Neuronal stem cell (in vitro differentiated cells): ENCODE measurements around the gene SP1.
"Not testable (repeated sequence)": the region's sequence is repeated elsewhere in the genome, so short reads cannot be mapped to it uniquely, and the experiment has no call there.

Experiments used
- DNase-seq: peaks from one replicate; pipeline ENCODE4 v3.0.0-alpha.2; 2013; ENCODE audit warnings: low spot score
- H2AFZ ChIP-seq: one replicate; pipeline ENCODE4 v1.6.1; 2013; ENCODE audit warnings: mild to moderate bottlenecking, low read length, inconsistent platforms
- H2AK5ac ChIP-seq: 2 replicates; pipeline ENCODE4 v1.6.1; 2013; ENCODE audit warnings: low read depth, mild to moderate bottlenecking, inconsistent platforms, low read length, moderate library complexity, mixed read lengths
- H2BK120ac ChIP-seq: 2 replicates; pipeline ENCODE4 v1.6.1; 2013; ENCODE audit warnings: low read depth, mild to moderate bottlenecking, inconsistent platforms, low read length, moderate library complexity, mixed read lengths
- H2BK12ac ChIP-seq: one replicate; pipeline ENCODE4 v1.6.1; 2013; ENCODE audit warnings: low read length, inconsistent platforms
- H2BK15ac ChIP-seq: 2 replicates; pipeline ENCODE4 v1.6.1; 2013; ENCODE audit warnings: mild to moderate bottlenecking, low read length, inconsistent platforms, mixed read lengths
- H2BK5ac ChIP-seq: one replicate; pipeline ENCODE4 v1.6.1; 2013; ENCODE audit warnings: inconsistent platforms, mild to moderate bottlenecking, low read length, moderate library complexity
- H3K14ac ChIP-seq: one replicate; pipeline ENCODE4 v1.6.1; 2013; ENCODE audit warnings: low read length, inconsistent platforms
- H3K18ac ChIP-seq: 2 replicates; pipeline ENCODE4 v1.6.1; 2013; ENCODE audit warnings: low read length, inconsistent platforms
- H3K23ac ChIP-seq: 2 replicates; pipeline ENCODE4 v1.6.1; 2013; ENCODE audit warnings: low read depth, mild to moderate bottlenecking, mixed read lengths, low read length, inconsistent platforms; ENCODE audit not compliant: poor library complexity
- H3K27ac ChIP-seq: replicated peaks from 3 replicates; pipeline ENCODE4 v1.5.1; 2013; ENCODE audit warnings: low read length, inconsistent platforms
- H3K27me3 ChIP-seq, 3 experiments: 2 replicates each; pipeline ENCODE4 v1.6.1; 2013; ENCODE audit warnings: low read length in 3 of 3, mild to moderate bottlenecking in 2 of 3, inconsistent platforms in 1 of 3, low read depth in 1 of 3, mixed read lengths in 1 of 3, moderate library complexity in 1 of 3; ENCODE audit not compliant: control insufficient read depth in 3 of 3, insufficient read depth in 3 of 3
- H3K36me3 ChIP-seq, 2 donors: replicated peaks in 1 of 2; 2 replicates each; pipeline ENCODE4 v1.6.1; 2013; ENCODE audit warnings: low read length in 2 of 2; ENCODE audit not compliant: control insufficient read depth in 2 of 2, insufficient read depth in 2 of 2
- H3K4ac ChIP-seq: 2 replicates; pipeline ENCODE4 v1.6.1; 2013; ENCODE audit warnings: inconsistent platforms, mild to moderate bottlenecking, low read length, moderate library complexity
- H3K4me1 ChIP-seq, 2 donors: 1 replicate in 1 of 2; 2 replicates in 1 of 2; pipeline ENCODE4 v1.6.1; 2013; ENCODE audit warnings: low read length in 2 of 2, low read depth in 1 of 2; ENCODE audit not compliant: control insufficient read depth in 2 of 2, insufficient read depth in 1 of 2
- H3K4me2 ChIP-seq: one replicate; pipeline ENCODE4 v1.6.1; 2013; ENCODE audit warnings: mild to moderate bottlenecking, low read length, inconsistent platforms; ENCODE audit not compliant: insufficient read depth, poor library complexity, severe bottlenecking
- H3K4me3 ChIP-seq, 2 donors: 2 replicates each; pipeline ENCODE4 v1.5.1; 2013; ENCODE audit warnings: low read length in 2 of 2, mild to moderate bottlenecking in 2 of 2, inconsistent platforms in 1 of 2, moderate library complexity in 1 of 2
- H3K79me1 ChIP-seq: one replicate; pipeline ENCODE4 v1.6.1; 2013; ENCODE audit warnings: low read depth, mild to moderate bottlenecking, inconsistent platforms, low read length, moderate library complexity
- H3K9ac ChIP-seq: one replicate; pipeline ENCODE4 v1.6.1; 2013; ENCODE audit warnings: mild to moderate bottlenecking, low read depth, low read length, inconsistent platforms; ENCODE audit not compliant: poor library complexity
- H3K9me3 ChIP-seq, 2 donors: replicated peaks in 1 of 2; 2 replicates each; pipeline versions ENCODE3 to v1.6.1; 2013; ENCODE audit warnings: low read length in 2 of 2, mild to moderate bottlenecking in 2 of 2, inconsistent platforms in 1 of 2, low read depth in 1 of 2, mixed read lengths in 1 of 2, moderate library complexity in 1 of 2; ENCODE audit not compliant: control insufficient read depth in 2 of 2, insufficient read depth in 1 of 2
- H4K8ac ChIP-seq: one replicate; pipeline ENCODE4 v1.6.1; 2013; ENCODE audit warnings: low read depth, mild to moderate bottlenecking, inconsistent platforms, low read length, moderate library complexity
- H4K91ac ChIP-seq: one replicate; pipeline ENCODE4 v1.6.1; 2013; ENCODE audit warnings: low read length, low read depth, mild to moderate bottlenecking, inconsistent platforms; ENCODE audit not compliant: poor library complexity
- WGBS, 2 donors: extraction: QIAGEN DNeasy Blood & Tissue Kit; methylation state at CpG; one replicate each; pipeline ENCODE4 v1.1.7; 2013; ENCODE audit warnings: missing lambda C conversion rate in 2 of 2, mixed read lengths in 1 of 2; ENCODE audit not compliant: insufficient read length in 2 of 2, insufficient replicate concordance in 1 of 2; ENCODE audit errors: extremely low coverage in 2 of 2; 5-methylcytosine and 5-hydroxymethylcytosine counted together

SP1 gene

GRCh38 chr12:53381731-53382630 lies 2.0 kb downstream of the SP1 start:
- Histone ChIP-seq H3K9ac (peak overlapping the region; percentile 50), H3K27me3 (no peaks in the 10 kb centered on the region), H2BK120ac (no peak overlapping the region), H3K14ac (no peak overlapping the region), H3K23ac (peak overlapping the region; percentile 57), H3K27ac (no peak overlapping the region), H4K8ac (no peak overlapping the region), H2AFZ (no peak overlapping the region), H3K4me2 (no peak overlapping the region), H2BK5ac (peak overlapping the region; percentile 19), H3K4me1 (peaks cover 15 to 21% of the 10 kb centered on the region in 2 donors), H4K91ac (no peak overlapping the region), H2AK5ac (no peak overlapping the region), H3K4ac (no peak overlapping the region), H3K36me3 (peaks cover 24 to 51% of the 10 kb centered on the region in 2 donors), H3K79me1 (peaks cover 16% of the 10 kb centered on the region), H3K4me3 (peak overlapping the region in 1 of 2 donors; percentile 61), H2BK15ac (no peak overlapping the region), H3K9me3 (peaks cover 0 to 11% of the 10 kb centered on the region in 2 donors), H3K18ac (no peak overlapping the region), H2BK12ac (no peak overlapping the region)
- DNase-seq = no peak
- WGBS, 2 donors = no CpG with 5 or more reads among the region's 9 CpGs

GRCh38 chr12:53383258-53383657 lies 3.3 kb downstream of the SP1 start:
- Histone ChIP-seq H3K4ac (no peak overlapping the region), H3K18ac (no peak overlapping the region), H4K91ac (no peak overlapping the region), H3K27ac (no peak overlapping the region), H3K14ac (no peak overlapping the region), H2BK15ac (no peak overlapping the region), H3K27me3 (no peaks in the 10 kb centered on the region), H3K36me3 (peaks cover 24 to 64% of the 10 kb centered on the region in 2 donors), H3K23ac (no peak overlapping the region), H2BK5ac (no peak overlapping the region), H2BK12ac (no peak overlapping the region), H3K4me1 (peaks cover 15 to 21% of the 10 kb centered on the region in 2 donors), H3K4me3 (no peak overlapping the region), H3K79me1 (peaks cover 16% of the 10 kb centered on the region), H2AK5ac (no peak overlapping the region), H2BK120ac (no peak overlapping the region), H3K9me3 (peaks cover 0 to 11% of the 10 kb centered on the region in 2 donors), H3K4me2 (peak overlapping the region; percentile 19), H4K8ac (no peak overlapping the region), H3K9ac (peak overlapping the region; percentile 54), H2AFZ (no peak overlapping the region)
- DNase-seq = no peak
- WGBS, 2 donors = no CpG with 5 or more reads among the region's 2 CpGs

- not testable (repeated sequence) for H2BK120ac ChIP-seq, H3K23ac ChIP-seq, H2BK12ac ChIP-seq, H3K27ac ChIP-seq, H3K18ac ChIP-seq, H2BK15ac ChIP-seq, H4K91ac ChIP-seq, H3K14ac ChIP-seq, H2AFZ ChIP-seq, H4K8ac ChIP-seq, H2BK5ac ChIP-seq, H3K4me2 ChIP-seq, H3K9ac ChIP-seq, H3K4me3 ChIP-seq, H3K4ac ChIP-seq, H3K27me3 ChIP-seq, H2AK5ac ChIP-seq, DNase-seq
- Histone ChIP-seq H3K79me1 (peaks cover 17% of the 10 kb centered on the region), H3K4me1 (peaks cover 10 to 15% of the 10 kb centered on the region in 2 donors), H3K36me3 (peaks cover 24 to 92% of the 10 kb centered on the region in 2 donors), H3K9me3 (peaks cover 0 to 11% of the 10 kb centered on the region in 2 donors)
- WGBS, 2 donors = no CpG with 5 or more reads among the region's 5 CpGs
Measured at GRCh38 chr12:53386381-53386780, 6.4 kb downstream of the SP1 start.

- H4K8ac ChIP-seq = no peak overlapping the region
- WGBS, 2 donors = no CpG with 5 or more reads among the region's 4 CpGs
- H3K4me3 ChIP-seq = no peak overlapping the region
Measured at GRCh38 chr12:53388932-53389331, 9.0 kb downstream of the SP1 start.

More at GRCh38 chr12:53388932-53389331, 9.0 kb downstream of the SP1 start:
- no peak overlapping the region for H3K14ac ChIP-seq
- H3K4ac ChIP-seq = no peak overlapping the region
- H2AFZ ChIP-seq = no peak overlapping the region
- peaks cover 0 to 1% of the 10 kb centered on the region in 2 donors for H3K4me1 ChIP-seq
- no peak overlapping the region for H3K9ac ChIP-seq
- DNase-seq = no peak
- no peak overlapping the region for H2BK120ac ChIP-seq
- H3K4me2 ChIP-seq = no peak overlapping the region
- H3K36me3 ChIP-seq = peaks cover 4 to 76% of the 10 kb centered on the region in 2 donors
- H3K27ac ChIP-seq = no peak overlapping the region
- H2BK15ac ChIP-seq = no peak overlapping the region
- peaks cover 8% of the 10 kb centered on the region for H3K79me1 ChIP-seq
- H3K23ac ChIP-seq = no peak overlapping the region
- H3K18ac ChIP-seq = no peak overlapping the region
- no peak overlapping the region for H2BK12ac ChIP-seq
- no peak overlapping the region for H2BK5ac ChIP-seq
- peaks cover 0 to 5% of the 10 kb centered on the region in 2 donors for H3K9me3 ChIP-seq
- no peak overlapping the region for H4K91ac ChIP-seq
- no peaks in the 10 kb centered on the region for H3K27me3 ChIP-seq
- H2AK5ac ChIP-seq = no peak overlapping the region
